HG02610 (cell line): ENCODE data around the gene MED1.
A peak's percentile ranks its signal among the peaks of the same experiment; 100 is the strongest.
"Not testable (repeated sequence)": the region's sequence is repeated elsewhere in the genome, so short reads cannot be mapped to it uniquely, and the experiment has no call there.

Source experiments
- ATAC-seq: cut with Tn5 transposase; IDR thresholded peaks from one replicate; pipeline ENCODE4 v1.9.1; 2021; ENCODE audit warnings: mild to moderate bottlenecking, moderate library complexity; ENCODE audit not compliant: unreplicated experiment

MED1 gene, protein sequence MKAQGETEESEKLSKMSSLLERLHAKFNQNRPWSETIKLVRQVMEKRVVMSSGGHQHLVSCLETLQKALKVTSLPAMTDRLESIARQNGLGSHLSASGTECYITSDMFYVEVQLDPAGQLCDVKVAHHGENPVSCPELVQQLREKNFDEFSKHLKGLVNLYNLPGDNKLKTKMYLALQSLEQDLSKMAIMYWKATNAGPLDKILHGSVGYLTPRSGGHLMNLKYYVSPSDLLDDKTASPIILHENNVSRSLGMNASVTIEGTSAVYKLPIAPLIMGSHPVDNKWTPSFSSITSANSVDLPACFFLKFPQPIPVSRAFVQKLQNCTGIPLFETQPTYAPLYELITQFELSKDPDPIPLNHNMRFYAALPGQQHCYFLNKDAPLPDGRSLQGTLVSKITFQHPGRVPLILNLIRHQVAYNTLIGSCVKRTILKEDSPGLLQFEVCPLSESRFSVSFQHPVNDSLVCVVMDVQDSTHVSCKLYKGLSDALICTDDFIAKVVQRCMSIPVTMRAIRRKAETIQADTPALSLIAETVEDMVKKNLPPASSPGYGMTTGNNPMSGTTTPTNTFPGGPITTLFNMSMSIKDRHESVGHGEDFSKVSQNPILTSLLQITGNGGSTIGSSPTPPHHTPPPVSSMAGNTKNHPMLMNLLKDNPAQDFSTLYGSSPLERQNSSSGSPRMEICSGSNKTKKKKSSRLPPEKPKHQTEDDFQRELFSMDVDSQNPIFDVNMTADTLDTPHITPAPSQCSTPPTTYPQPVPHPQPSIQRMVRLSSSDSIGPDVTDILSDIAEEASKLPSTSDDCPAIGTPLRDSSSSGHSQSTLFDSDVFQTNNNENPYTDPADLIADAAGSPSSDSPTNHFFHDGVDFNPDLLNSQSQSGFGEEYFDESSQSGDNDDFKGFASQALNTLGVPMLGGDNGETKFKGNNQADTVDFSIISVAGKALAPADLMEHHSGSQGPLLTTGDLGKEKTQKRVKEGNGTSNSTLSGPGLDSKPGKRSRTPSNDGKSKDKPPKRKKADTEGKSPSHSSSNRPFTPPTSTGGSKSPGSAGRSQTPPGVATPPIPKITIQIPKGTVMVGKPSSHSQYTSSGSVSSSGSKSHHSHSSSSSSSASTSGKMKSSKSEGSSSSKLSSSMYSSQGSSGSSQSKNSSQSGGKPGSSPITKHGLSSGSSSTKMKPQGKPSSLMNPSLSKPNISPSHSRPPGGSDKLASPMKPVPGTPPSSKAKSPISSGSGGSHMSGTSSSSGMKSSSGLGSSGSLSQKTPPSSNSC (N-terminal part only)

GRCh38 chr17:39450847-39451581 lies at the start of gene MED1:
Gene MED1 (minus strand): TSS chr17:39451263. CDS start chr17:39451062, 201 bp downstream.
- ATAC-seq = peak; percentile 87

DNA sequence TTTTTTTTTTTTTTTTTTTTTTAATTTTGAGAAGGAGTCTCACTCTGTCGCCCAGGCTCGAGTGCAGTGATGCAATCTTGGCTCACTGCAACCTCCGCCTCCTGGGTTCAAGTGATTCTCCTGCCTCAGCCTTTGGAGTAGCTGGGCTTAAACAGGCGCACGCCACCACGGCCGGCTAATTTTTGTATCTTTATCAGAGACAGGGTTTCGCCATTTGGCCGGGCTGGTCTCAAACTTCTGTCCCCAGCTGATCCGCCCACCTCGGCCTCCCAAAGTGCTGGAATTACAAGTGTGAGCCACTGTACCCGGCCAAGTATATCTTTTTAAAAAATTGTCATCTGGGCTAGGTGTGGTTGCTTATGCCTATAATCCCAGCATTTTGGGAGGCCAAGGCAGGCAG lies 45.9 kb upstream of the MED1 start:
- not testable (repeated sequence) for ATAC-seq

DNA sequence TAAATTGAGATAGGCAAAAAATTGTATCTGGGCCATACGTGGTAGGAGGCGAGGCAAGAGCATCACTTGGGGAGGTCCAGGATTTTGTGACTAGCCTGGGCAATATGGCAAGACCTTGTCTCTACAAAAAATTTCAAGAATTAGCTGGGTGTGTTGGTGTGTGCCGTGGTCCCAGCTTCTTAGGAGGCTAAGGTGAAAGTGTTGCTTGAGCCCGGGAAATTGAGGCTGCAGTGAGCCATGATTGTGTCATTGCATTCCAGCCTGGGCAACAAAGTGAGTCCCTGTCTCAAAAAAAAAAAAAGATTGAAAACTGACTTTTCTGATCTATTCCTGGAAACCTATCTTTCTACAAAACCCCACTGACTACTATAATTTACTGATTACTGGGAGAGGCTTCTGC lies 36.9 kb upstream of the MED1 start:
- ATAC-seq = no peak

DNA sequence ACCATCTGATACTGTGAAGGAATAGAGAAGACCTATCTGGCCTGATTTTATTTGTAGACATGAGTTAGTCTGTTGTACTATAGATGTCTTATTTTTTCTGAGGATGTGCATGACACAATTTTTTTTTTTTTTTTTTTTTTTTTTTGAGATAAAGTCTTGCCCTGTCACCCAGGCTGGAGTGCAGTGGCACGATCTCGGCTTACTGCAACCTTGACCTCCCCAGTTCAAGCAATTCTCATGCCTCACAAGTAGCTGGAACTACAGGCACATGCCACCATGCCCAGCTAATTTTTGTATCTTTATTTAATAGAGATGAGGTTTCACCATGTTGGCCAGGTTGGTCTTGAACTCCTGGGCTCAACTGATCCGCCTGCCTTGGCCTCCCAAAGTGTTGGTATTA lies 36.4 kb upstream of the MED1 start:
- not testable (repeated sequence) for ATAC-seq

- ATAC-seq = no peak
Measured at GRCh38 chr17:39486242-39486641, 35.2 kb upstream of the MED1 start.

- no peak for ATAC-seq
Measured at GRCh38 chr17:39485555-39485954, 34.5 kb upstream of the MED1 start.

GRCh38 chr17:39484178-39484577 lies 33.1 kb upstream of the MED1 start:
- no peak for ATAC-seq

DNA sequence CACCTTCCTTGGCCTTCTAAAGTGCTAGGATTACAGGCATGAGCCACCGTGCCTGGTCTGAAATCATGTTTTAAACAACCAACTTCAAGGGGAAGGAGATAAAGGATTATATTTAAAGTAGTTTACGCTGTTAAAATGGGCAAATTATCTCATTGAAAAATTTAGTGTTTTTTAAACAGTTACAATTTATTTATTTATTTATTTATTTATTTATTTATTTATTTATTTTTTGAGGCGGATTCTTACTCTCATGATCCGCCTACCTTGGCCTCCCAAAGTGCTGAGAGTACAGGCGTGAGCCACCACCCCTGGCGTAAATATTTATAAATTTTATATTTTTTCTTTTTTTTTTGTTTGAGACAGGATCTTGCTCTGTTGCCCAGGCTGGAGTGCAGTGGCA lies 32.4 kb upstream of the MED1 start:
- ATAC-seq = no peak

- ATAC-seq = not testable (repeated sequence)
Measured at GRCh38 chr17:39479631-39480030, 28.6 kb upstream of the MED1 start.

GRCh38 chr17:39473310-39473709 lies 22.2 kb upstream of the MED1 start:
- no peak for ATAC-seq

DNA sequence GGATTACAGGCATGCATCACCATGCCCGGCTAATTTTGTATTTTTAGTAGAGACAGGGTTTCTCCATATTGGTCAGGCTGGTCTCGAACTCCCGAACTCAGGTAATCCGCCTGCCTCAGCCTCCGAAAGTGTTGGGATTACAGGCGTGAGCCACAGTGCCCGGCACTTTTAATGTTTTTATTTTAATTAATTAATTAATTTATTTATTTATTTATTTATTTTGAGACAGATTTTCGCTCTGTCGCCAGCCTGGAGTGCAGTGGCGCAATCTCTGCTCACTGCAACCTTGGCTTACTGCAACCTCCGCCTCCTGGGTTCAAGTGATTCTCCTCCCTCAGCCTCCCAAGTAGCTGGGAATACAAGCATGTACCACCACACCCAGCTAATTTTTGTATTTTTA lies 17.5 kb upstream of the MED1 start:
- not testable (repeated sequence) for ATAC-seq

DNA sequence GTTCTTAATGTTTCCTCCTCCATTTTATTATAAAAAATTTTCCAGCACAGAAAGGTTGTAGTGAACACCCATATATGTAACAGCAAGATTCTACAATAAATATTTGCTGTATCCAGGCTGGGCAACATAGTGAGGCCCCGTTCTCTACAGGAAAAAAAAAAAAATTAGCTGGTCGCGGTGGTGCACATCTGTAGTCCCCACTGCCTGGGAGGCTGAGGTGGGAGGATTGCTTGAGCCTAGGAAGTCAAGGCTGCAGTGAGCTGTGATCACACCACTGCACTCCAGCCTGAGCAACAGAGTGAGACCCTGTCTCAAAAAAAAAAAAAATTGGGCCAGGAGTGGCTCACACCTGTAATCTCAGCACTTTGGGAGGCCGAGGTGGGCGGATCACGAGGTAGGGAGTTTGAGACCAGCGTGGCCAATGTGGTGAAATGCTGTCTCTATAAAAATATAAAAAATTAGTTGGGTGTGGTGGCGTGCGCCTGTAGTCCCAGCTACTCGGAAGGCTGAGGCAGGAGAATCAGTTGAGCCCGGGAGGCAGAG lies 13.6 kb upstream of the MED1 start:
- not testable (repeated sequence) for ATAC-seq

DNA sequence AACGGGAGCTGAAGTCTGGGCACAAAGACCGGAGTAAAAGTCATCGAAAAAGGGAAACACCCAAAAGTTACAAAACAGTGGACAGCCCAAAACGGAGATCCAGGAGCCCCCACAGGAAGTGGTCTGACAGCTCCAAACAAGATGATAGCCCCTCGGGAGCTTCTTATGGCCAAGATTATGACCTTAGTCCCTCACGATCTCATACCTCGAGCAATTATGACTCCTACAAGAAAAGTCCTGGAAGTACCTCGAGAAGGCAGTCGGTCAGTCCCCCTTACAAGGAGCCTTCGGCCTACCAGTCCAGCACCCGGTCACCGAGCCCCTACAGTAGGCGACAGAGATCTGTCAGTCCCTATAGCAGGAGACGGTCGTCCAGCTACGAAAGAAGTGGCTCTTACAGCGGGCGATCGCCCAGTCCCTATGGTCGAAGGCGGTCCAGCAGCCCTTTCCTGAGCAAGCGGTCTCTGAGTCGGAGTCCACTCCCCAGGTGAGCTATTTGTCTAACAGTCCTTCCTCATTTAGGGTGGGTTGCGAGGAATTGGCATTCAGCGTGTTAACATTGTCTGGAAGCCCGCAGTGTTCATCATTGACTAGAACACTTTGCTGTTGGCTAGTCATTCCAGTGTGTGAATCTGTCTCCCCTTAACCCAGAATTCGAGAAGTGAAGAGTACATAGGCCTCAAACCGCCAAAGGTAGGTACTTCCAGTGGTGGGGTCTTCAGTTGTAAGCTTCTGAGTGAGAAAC lies 11.7 kb upstream of the MED1 start:
- no peak for ATAC-seq

DNA sequence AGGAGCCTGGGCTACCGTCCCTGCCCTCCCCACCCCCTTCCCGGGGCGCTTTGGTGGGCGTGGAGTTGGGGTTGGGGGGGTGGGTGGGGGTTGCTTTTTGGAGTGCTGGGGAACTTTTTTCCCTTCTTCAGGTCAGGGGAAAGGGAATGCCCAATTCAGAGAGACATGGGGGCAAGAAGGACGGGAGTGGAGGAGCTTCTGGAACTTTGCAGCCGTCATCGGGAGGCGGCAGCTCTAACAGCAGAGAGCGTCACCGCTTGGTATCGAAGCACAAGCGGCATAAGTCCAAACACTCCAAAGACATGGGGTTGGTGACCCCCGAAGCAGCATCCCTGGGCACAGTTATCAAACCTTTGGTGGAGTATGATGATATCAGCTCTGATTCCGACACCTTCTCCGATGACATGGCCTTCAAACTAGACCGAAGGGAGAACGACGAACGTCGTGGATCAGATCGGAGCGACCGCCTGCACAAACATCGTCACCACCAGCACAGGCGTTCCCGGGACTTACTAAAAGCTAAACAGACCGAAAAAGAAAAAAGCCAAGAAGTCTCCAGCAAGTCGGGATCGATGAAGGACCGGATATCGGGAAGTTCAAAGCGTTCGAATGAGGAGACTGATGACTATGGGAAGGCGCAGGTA lies 11.0 kb upstream of the MED1 start:
- ATAC-seq = peak; percentile 16

DNA sequence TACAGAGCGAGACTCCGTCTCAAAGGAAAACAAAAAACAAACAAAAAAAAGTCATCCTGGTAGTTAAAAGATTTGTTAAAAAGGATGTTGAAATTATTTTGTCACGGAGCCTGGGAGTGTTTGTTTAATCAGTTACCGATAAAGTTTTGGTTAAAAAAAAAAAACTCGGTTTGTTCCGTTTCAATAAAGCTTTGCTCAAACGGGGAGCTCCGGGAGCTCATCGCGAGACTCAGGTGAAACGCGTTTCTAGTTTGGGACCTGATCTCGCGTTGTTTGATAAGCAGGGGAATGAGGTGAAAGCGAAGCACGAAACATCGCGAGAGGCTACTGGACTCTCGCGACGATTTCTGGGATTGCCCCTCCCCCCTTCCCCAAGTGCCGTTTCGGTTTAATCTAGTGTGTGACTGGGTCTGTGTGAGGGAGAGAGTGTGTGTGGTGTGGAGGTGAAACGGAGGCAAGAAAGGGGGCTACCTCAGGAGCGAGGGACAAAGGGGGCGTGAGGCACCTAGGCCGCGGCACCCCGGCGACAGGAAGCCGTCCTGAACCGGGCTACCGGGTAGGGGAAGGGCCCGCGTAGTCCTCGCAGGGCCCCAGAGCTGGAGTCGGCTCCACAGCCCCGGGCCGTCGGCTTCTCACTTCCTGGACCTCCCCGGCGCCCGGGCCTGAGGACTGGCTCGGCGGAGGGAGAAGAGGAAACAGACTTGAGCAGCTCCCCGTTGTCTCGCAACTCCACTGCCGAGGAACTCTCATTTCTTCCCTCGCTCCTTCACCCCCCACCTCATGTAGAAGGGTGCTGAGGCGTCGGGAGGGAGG lies 10.3 kb upstream of the MED1 start, which contains the start of gene CDK12:
CDK12 (plus strand) TSS at position 374 of the 813 bp plus-strand sequence. CDS start 586 bp downstream, outside the sequence.
- peak; percentile 54 for ATAC-seq

- ATAC-seq = no peak
Measured at GRCh38 chr17:39455919-39456318, 4.9 kb upstream of the MED1 start.

GRCh38 chr17:39450051-39450450 lies 1.0 kb downstream of the MED1 start:
- ATAC-seq = no peak

DNA sequence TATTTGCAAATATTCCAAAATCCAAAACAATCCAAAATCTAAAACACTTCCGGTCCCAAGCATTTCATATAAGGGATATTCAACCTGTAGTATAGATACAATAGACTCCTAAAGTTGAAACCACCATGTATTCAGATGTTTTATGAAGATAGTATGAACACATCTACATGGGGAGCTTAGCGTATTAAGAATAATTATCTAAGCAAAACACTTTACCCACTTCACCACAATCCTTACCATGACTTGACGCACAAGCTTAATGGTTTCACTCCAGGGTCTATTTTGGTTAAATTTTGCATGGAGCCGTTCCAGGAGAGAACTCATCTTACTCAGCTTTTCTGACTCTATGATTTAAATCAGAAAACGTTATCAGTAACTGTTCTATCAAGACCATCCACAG lies 3.5 kb downstream of the MED1 start:
- no peak for ATAC-seq
